ENCODE results near the gene PLEKHM1.

GRCh38 chr17:45423304-45423974 lies 67.1 kb downstream of the PLEKHM1 start:
- TF ChIP-seq POLR2A (IDR thresholded peaks at IDR 0.05) (no peak), POLR2AphosphoS5 (IDR thresholded peaks at IDR 0.05) (no peak), CTCF (IDR thresholded peaks at IDR 0.05 in 8 of 11, conservative IDR thresholded peaks at IDR 0.05 in 3 of 11) (no peak)

All from spleen (tissue), 7 donors.